ENCODE results near the gene MARK2. TPM values are rescaled to one million over a fixed set of nuclear protein-coding genes. Genes with fewer than 3 reads are reported as not detected.

Gene MARK2
- total and polyA plus RNA-seq, 2 experiments from 2014 or later, result 8.9 to 15.8 TPM

GRCh38 chr11:63837027-63837688 lies 1.8 kb upstream of the MARK2 start:
- peaks cover 4% of the 10 kb centered on the region for H4K20me1 ChIP-seq (ENCODE audit: insufficient read depth)
- peak; percentile 86 for DNase-seq
- H3K9ac ChIP-seq, result no peak overlapping the region
- no peak overlapping the region for H3K4me3 ChIP-seq
- H3K27me3 ChIP-seq (replicated peaks; ENCODE audit: insufficient read depth), result no peaks in the 10 kb centered on the region
- peaks cover 16% of the 10 kb centered on the region for H3K4me1 ChIP-seq (ENCODE audit: insufficient read depth)
- H2AFZ ChIP-seq, result no peak overlapping the region
- peaks cover 6% of the 10 kb centered on the region for H3F3A ChIP-seq (ENCODE audit: insufficient read depth)
- H3K9me2 ChIP-seq (ENCODE audit: insufficient read depth), result no peaks in the 10 kb centered on the region
- in situ Hi-C loops (cut with MboI), result loop anchor here (5.0 kb wide), 1 partner anchor 105 kb away; no protein-coding TSS in a partner anchor
- TF ChIP-seq EZH2 (IDR thresholded peaks at IDR 0.05; ENCODE audit: insufficient read depth, poor library complexity, severe bottlenecking), result no peak
- no peak for TF ChIP-seq EZH2phosphoT487 (IDR thresholded peaks at IDR 0.05; ENCODE audit: insufficient read depth, low read depth)
- 0 to 9% methylated on average over 5 of the region's 5 CpGs for WGBS, 2 experiments (ENCODE audit: low coverage in 1 of 2, low lambda C conversion rate in 2 of 2, missing lambda C conversion rate in 2 of 2)
- no peaks in the 10 kb centered on the region for H3K9me3 ChIP-seq (ENCODE audit: low read depth)
- no peak overlapping the region for H3K4me2 ChIP-seq (ENCODE audit: unreplicated experiment)
- H3K27ac ChIP-seq, result no peak overlapping the region
- H3K79me2 ChIP-seq (ENCODE audit: insufficient read depth), result peaks cover 30% of the 10 kb centered on the region
- H3K36me3 ChIP-seq (ENCODE audit: low read depth), result no peaks in the 10 kb centered on the region

- no peaks in the 10 kb centered on the region for H3K36me3 ChIP-seq (ENCODE audit: low read depth)
- peaks cover 36% of the 10 kb centered on the region for H3K79me2 ChIP-seq (ENCODE audit: insufficient read depth)
- H3K4me3 ChIP-seq, result no peak overlapping the region
- H3K4me1 ChIP-seq (ENCODE audit: insufficient read depth), result peaks cover 16% of the 10 kb centered on the region
- no peaks in the 10 kb centered on the region for H3K9me3 ChIP-seq (ENCODE audit: low read depth)
- H2AFZ ChIP-seq, result peak overlapping the region; percentile 86
- peak overlapping the region; percentile 92; the same call in 1 of the 2 replicates for H3K9ac ChIP-seq
- H3K9me2 ChIP-seq (ENCODE audit: insufficient read depth), result no peaks in the 10 kb centered on the region
- in situ Hi-C loops (cut with MboI), result loop anchor here (5.0 kb wide), 1 partner anchor 105 kb away; no protein-coding TSS in a partner anchor
- DNase-seq, result no peak
- WGBS, 2 experiments (ENCODE audit: low coverage in 1 of 2, low lambda C conversion rate in 2 of 2, missing lambda C conversion rate in 2 of 2), result 47% methylated on average over 5 of the region's 5 CpGs
- peaks cover 4% of the 10 kb centered on the region for H4K20me1 ChIP-seq (ENCODE audit: insufficient read depth)
- TF ChIP-seq EZH2phosphoT487 (IDR thresholded peaks at IDR 0.05; ENCODE audit: insufficient read depth, low read depth), result no peak
- TF ChIP-seq EZH2 (IDR thresholded peaks at IDR 0.05; ENCODE audit: insufficient read depth, poor library complexity, severe bottlenecking), result no peak
- no peak overlapping the region for H3K4me2 ChIP-seq (ENCODE audit: unreplicated experiment)
- H3F3A ChIP-seq (ENCODE audit: insufficient read depth), result peaks cover 6% of the 10 kb centered on the region
- H3K27me3 ChIP-seq (replicated peaks; ENCODE audit: insufficient read depth), result no peaks in the 10 kb centered on the region
- H3K27ac ChIP-seq, result no peak overlapping the region
Measured at GRCh38 chr11:63837739-63838138, 1.2 kb upstream of the MARK2 start.

GRCh38 chr11:63838150-63838677 lies 696 bp upstream of the MARK2 start:
- H3K9ac ChIP-seq, result peak overlapping the region; percentile 92
- H4K20me1 ChIP-seq (ENCODE audit: insufficient read depth), result peaks cover 4% of the 10 kb centered on the region
- no peaks in the 10 kb centered on the region for H3K9me3 ChIP-seq (ENCODE audit: low read depth)
- peak overlapping the region; percentile 86 for H2AFZ ChIP-seq
- H3K4me1 ChIP-seq (ENCODE audit: insufficient read depth), result peaks cover 16% of the 10 kb centered on the region
- in situ Hi-C loops (cut with MboI), result loop anchor here (5.0 kb wide), 1 partner anchor 104 kb away; no protein-coding TSS in a partner anchor
- no peaks in the 10 kb centered on the region for H3K36me3 ChIP-seq (ENCODE audit: low read depth)
- 0 out of 2 replicates have a peak overlapping the region, but pooled peaks have one; percentile 2 for H3K27ac ChIP-seq
- 29% methylated on average over 18 of the region's 18 CpGs for WGBS, 2 experiments (ENCODE audit: low coverage in 1 of 2, low lambda C conversion rate in 2 of 2, missing lambda C conversion rate in 2 of 2)
- TF ChIP-seq EZH2 (IDR thresholded peaks at IDR 0.05; ENCODE audit: insufficient read depth, poor library complexity, severe bottlenecking), result no peak
- no peak for TF ChIP-seq EZH2phosphoT487 (IDR thresholded peaks at IDR 0.05; ENCODE audit: insufficient read depth, low read depth)
- DNase-seq, result no peak
- H3K79me2 ChIP-seq (ENCODE audit: insufficient read depth), result peaks cover 40% of the 10 kb centered on the region
- H3K9me2 ChIP-seq (ENCODE audit: insufficient read depth), result no peaks in the 10 kb centered on the region
- no peaks in the 10 kb centered on the region for H3K27me3 ChIP-seq (replicated peaks; ENCODE audit: insufficient read depth)
- H3K4me3 ChIP-seq, result peak overlapping the region; percentile 95
- peaks cover 6% of the 10 kb centered on the region for H3F3A ChIP-seq (ENCODE audit: insufficient read depth)
- H3K4me2 ChIP-seq (ENCODE audit: unreplicated experiment), result peak overlapping the region; percentile 68

GRCh38 chr11:63839508-63840355 lies 822 bp downstream of the MARK2 start:
- Histone ChIP-seq H4K20me1 (ENCODE audit: insufficient read depth) (peaks cover 4% of the 10 kb centered on the region), H3K9me3 (ENCODE audit: low read depth) (no peaks in the 10 kb centered on the region), H3K27ac (peak overlapping the region; percentile 40), H3K36me3 (ENCODE audit: low read depth) (no peaks in the 10 kb centered on the region), H3K4me2 (ENCODE audit: unreplicated experiment) (peak overlapping the region; percentile 98), H3K4me3 (peak overlapping the region; percentile 95), H3F3A (ENCODE audit: insufficient read depth) (peaks cover 17% of the 10 kb centered on the region), H3K27me3 (replicated peaks; ENCODE audit: insufficient read depth) (no peaks in the 10 kb centered on the region), H3K9me2 (ENCODE audit: insufficient read depth) (no peaks in the 10 kb centered on the region), H3K79me2 (ENCODE audit: insufficient read depth) (peaks cover 55% of the 10 kb centered on the region), H2AFZ (peak overlapping the region; percentile 26; the same call in 1 of the 2 replicates), H3K4me1 (ENCODE audit: insufficient read depth) (peaks cover 18% of the 10 kb centered on the region), H3K9ac (peak overlapping the region; percentile 92)
- in situ Hi-C loops (cut with MboI), result loop anchor here (5.0 kb wide), 1 partner anchor 103 kb away; no protein-coding TSS in a partner anchor
- peak; percentile 59 for DNase-seq
- TF ChIP-seq EZH2 (IDR thresholded peaks at IDR 0.05; ENCODE audit: insufficient read depth, poor library complexity, severe bottlenecking) (no peak), EZH2phosphoT487 (IDR thresholded peaks at IDR 0.05; ENCODE audit: insufficient read depth, low read depth) (no peak)
- 1 to 2% methylated on average over 31 to 40 of the region's 40 CpGs for WGBS, 2 experiments (ENCODE audit: low coverage in 1 of 2, low lambda C conversion rate in 2 of 2, missing lambda C conversion rate in 2 of 2)
